Subcutaneous abdominal adipose tissue (tissue), 5 donors: Measurements from ENCODE around the gene RNF220.
"Not testable (repeated sequence)": the region's sequence is repeated elsewhere in the genome, so short reads cannot be mapped to it uniquely, and the experiment has no call there.

Experiments
- H3K27ac ChIP-seq: one replicate; pipeline ENCODE4 v1.7.0; 2013; ENCODE audit warnings: low read depth, mild to moderate bottlenecking, inconsistent platforms, low read length, moderate library complexity
- H3K27me3 ChIP-seq, 5 donors: one replicate each; pipeline ENCODE4 v1.7.0; 2013; ENCODE audit warnings: low read length in 5 of 5, inconsistent platforms in 1 of 5; ENCODE audit not compliant: control insufficient read depth in 5 of 5, insufficient read depth in 4 of 5
- H3K36me3 ChIP-seq, 5 donors: one replicate each; pipeline ENCODE4 v1.7.0; 2013; ENCODE audit warnings: low read length in 5 of 5; ENCODE audit not compliant: control insufficient read depth in 5 of 5, insufficient read depth in 5 of 5
- H3K4me1 ChIP-seq, 5 donors: one replicate each; pipeline ENCODE4 v1.7.0; 2013; ENCODE audit warnings: low read length in 5 of 5, mild to moderate bottlenecking in 3 of 5, moderate library complexity in 1 of 5; ENCODE audit not compliant: control insufficient read depth in 5 of 5, insufficient read depth in 5 of 5
- H3K4me3 ChIP-seq, 5 donors: one replicate each; pipeline ENCODE4 v1.7.0; 2013; ENCODE audit warnings: low read length in 5 of 5, low read depth in 1 of 5
- H3K9ac ChIP-seq, 5 donors: one replicate each; pipeline ENCODE4 v1.7.0; 2013; ENCODE audit warnings: low read length in 5 of 5, mild to moderate bottlenecking in 4 of 5, moderate library complexity in 3 of 5
- H3K9me3 ChIP-seq, 5 donors: one replicate each; pipeline ENCODE4 v1.7.0; 2013; ENCODE audit warnings: low read length in 5 of 5; ENCODE audit not compliant: control insufficient read depth in 5 of 5
- donor health status: healthy.
- donor health status: healthy.
- donor health status: healthy.
- donor health status: healthy.
- donor health status: healthy.

Gene RNF220

DNA sequence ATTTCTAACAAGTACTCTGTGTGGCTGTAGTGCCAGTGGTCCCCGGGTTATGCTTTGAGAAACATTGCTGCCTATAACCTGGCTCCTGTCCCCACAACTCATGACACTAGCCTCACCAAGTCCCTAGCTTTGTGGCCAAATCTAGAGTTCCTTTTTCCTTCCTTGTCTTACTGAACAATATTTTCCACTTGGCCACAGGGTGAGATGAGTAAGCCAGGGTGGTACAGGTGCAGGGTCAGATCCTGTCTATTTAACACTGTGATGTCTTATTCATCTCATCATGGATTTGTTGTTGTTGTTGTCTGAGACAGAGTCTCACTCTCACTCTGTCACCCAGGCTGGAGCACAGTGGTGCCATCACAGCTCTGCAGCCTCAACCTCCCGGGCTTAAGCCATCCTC is 288.1 kb downstream of the RNF220 start:
- Histone ChIP-seq H3K4me3 (no peak overlapping the region), H3K9ac (no peak overlapping the region), H3K27ac (no peak overlapping the region), H3K36me3 (no peaks in the 10 kb centered on the region), H3K4me1 (peaks cover 0 to 2% (median 0%) of the 10 kb centered on the region in 5 donors), H3K27me3 (no peaks in the 10 kb centered on the region), H3K9me3 (no peaks in the 10 kb centered on the region)

DNA sequence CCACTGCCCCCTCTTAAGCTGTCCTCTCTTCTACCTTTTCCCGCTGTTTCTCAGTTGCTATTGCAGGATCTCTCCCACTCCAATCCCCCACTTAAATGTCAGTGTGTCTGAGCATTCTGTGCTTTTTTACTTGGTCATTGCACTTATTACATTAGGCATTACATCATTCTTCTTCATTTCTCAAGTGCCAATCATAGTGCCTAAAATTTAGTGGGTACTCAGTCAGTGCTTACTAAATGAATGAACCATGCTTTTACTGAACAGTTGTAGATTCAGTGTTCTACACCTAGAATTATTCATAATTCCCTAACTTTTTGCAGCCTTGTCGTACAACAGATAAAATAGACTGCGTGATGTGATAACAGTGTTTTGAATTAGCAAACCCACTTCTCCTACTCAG is 288.8 kb downstream of the RNF220 start:
- Histone ChIP-seq H3K36me3 (no peaks in the 10 kb centered on the region), H3K27ac (no peak overlapping the region), H3K4me1 (peaks cover 0 to 2% (median 0%) of the 10 kb centered on the region in 5 donors), H3K9me3 (no peaks in the 10 kb centered on the region), H3K27me3 (no peaks in the 10 kb centered on the region), H3K9ac (no peak overlapping the region), H3K4me3 (no peak overlapping the region)

- no peaks in the 10 kb centered on the region for H3K27me3 ChIP-seq
- no peaks in the 10 kb centered on the region for H3K9me3 ChIP-seq
- no peak overlapping the region for H3K27ac ChIP-seq
- no peaks in the 10 kb centered on the region for H3K36me3 ChIP-seq
- peaks cover 0 to 2% (median 0%) of the 10 kb centered on the region in 5 donors for H3K4me1 ChIP-seq
- no peak overlapping the region for H3K9ac ChIP-seq
- H3K4me3 ChIP-seq: no peak overlapping the region
Observed at GRCh38 chr1:44694863-44695478, 289.9 kb downstream of the RNF220 start.

DNA sequence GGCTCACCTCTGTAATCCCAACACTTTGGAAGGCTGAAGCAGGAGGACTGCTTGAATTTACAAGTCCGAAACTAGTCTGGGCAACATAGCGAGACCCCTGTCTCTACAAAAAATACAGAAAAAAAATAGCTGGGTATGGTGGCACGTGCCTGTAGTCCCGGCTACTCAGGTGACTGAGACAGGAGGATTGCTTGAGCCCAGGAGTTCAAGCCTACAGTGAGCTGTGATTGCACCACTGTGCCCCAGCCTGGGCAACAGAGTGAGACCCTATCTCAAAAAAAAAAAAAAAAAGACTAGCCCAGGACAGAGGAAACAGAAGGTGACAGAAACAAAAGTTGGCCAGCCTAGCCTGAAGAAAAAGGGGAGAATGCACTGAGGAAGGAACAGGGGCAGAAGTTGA is 290.6 kb downstream of the RNF220 start:
- no peaks in the 10 kb centered on the region for H3K9me3 ChIP-seq
- no peaks in the 10 kb centered on the region for H3K27me3 ChIP-seq
- H3K9ac ChIP-seq: no peak overlapping the region
- peaks cover 0 to 2% (median 0%) of the 10 kb centered on the region in 5 donors for H3K4me1 ChIP-seq
- H3K4me3 ChIP-seq: no peak overlapping the region
- H3K36me3 ChIP-seq: no peaks in the 10 kb centered on the region
- H3K27ac ChIP-seq: no peak overlapping the region

- Histone ChIP-seq H3K36me3 (no peaks in the 10 kb centered on the region), H3K27ac (no peak overlapping the region), H3K9ac (no peak overlapping the region), H3K4me3 (no peak overlapping the region), H3K4me1 (peaks cover 0 to 2% (median 0%) of the 10 kb centered on the region in 5 donors), H3K27me3 (no peaks in the 10 kb centered on the region), H3K9me3 (no peaks in the 10 kb centered on the region)
Observed at GRCh38 chr1:44696101-44696500, 291.0 kb downstream of the RNF220 start.

DNA sequence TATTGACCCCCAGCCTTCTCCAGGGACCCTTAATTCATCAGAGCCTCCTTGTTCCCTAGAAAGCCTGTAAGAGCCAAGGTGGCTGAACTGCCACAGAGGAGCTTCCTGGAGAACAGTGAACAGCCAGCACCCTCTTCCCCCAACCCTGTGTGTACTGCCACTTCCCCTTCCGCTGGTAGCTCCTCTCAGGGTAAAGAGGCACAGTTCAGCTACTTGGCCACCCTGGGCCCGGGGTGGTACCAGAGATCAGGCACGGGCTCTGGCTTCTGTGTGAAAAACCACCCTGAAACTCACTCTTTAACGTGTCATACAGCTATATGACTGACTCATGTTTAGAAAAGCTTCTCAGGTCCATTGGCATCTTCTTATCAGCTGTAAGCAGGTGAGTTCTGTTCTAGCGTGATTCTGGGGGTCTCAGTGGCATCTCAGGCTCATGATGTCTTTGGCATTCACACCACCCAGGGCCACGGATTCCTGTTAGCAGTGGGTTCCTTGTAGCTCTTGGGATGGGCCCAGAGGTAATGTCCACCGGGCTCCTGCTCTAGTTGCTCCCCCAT is 291.8 kb downstream of the RNF220 start:
- Histone ChIP-seq H3K27me3 (no peaks in the 10 kb centered on the region), H3K4me1 (peaks cover 0 to 2% (median 0%) of the 10 kb centered on the region in 5 donors), H3K36me3 (no peaks in the 10 kb centered on the region), H3K4me3 (no peak overlapping the region), H3K9ac (no peak overlapping the region), H3K9me3 (no peaks in the 10 kb centered on the region), H3K27ac (no peak overlapping the region)

DNA sequence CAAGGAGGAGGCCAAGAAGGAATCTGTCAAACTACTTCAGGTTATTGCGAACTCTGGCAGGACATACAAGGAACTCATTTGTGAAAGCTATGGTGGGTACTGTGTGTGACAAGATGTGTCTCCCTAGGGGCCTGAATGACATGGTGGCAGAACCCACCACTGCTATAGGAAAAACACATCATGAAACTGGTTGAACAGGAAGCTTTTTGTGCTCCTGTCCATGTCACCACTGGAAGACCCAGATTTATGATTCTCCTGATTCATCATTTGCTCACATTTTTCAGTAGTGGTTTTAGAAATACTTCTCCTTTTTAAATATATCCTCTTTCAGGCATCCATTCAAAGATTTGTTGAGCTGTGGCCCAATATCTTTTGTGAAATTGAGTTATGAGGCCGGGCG is 293.1 kb downstream of the RNF220 start:
- Histone ChIP-seq H3K27ac (no peak overlapping the region), H3K4me1 (peaks cover 0 to 2% (median 0%) of the 10 kb centered on the region in 5 donors), H3K36me3 (no peaks in the 10 kb centered on the region), H3K9ac (no peak overlapping the region), H3K9me3 (no peaks in the 10 kb centered on the region), H3K27me3 (no peaks in the 10 kb centered on the region), H3K4me3 (no peak overlapping the region)

DNA sequence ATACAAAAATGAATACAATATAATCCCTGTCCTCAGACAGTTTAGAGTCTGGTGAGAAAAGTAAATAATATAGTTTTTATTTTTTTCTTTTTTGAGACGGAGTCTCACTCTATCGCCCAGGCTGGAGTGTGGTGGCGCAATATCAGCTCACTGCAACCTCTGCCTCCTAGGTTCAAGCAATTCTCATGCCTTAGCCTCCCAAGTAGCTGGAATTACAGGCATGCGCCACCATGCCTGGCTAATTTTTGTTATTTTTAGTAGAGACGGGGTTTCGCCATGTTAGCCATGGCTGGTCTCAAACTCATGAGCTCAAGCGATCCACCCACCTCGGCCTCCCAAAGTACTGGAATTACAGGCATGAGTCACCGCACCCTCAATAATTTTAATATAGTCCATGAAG is 294.3 kb downstream of the RNF220 start:
- H3K4me1 ChIP-seq, H3K9ac ChIP-seq, H3K4me3 ChIP-seq, H3K9me3 ChIP-seq, H3K27ac ChIP-seq, H3K27me3 ChIP-seq, H3K36me3 ChIP-seq: not testable (repeated sequence)

GRCh38 chr1:44700573-44700972 is 295.5 kb downstream of the RNF220 start:
- Histone ChIP-seq H3K9me3 (no peaks in the 10 kb centered on the region), H3K27ac (no peak overlapping the region), H3K4me3 (no peak overlapping the region), H3K4me1 (peaks cover 0 to 2% (median 0%) of the 10 kb centered on the region in 5 donors), H3K36me3 (no peaks in the 10 kb centered on the region), H3K9ac (no peak overlapping the region), H3K27me3 (no peaks in the 10 kb centered on the region)

DNA sequence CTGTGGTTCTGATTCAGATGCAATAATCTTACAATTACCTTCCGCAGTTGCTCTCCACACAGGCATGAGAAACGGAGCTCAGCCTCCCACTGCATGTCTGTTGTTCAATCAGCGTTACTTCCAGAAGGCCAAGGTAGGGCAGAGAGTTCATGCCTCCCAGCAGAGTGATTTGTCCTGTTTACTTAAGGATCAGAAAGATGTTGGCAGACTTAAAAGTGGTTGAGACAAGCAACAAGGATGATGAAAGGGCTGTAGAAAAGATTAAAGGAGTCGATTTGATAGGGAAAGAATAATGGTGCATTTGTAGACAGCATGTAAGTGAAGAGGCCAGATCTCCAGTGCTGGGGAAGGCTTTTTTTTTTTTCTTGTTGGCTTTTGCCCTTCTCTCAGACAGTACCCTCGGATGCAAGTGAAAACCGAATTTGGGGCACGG is 296.1 kb downstream of the RNF220 start:
- Histone ChIP-seq H3K9me3 (no peaks in the 10 kb centered on the region), H3K27ac (no peak overlapping the region), H3K27me3 (no peaks in the 10 kb centered on the region), H3K4me1 (peaks cover 0 to 2% (median 0%) of the 10 kb centered on the region in 5 donors), H3K4me3 (no peak overlapping the region), H3K36me3 (no peaks in the 10 kb centered on the region), H3K9ac (no peak overlapping the region)
